ENCODE data around the gene MACROD2. TPM values are rescaled to one million over a fixed set of nuclear protein-coding genes. Genes with fewer than 3 reads are reported as not detected.

The MACROD2 gene
- total and polyA plus RNA-seq, 2 of the 4 experiments (the other 2 are of a cell fraction), result not detected

- H3K14ac ChIP-seq (replicated peaks; ENCODE audit: low read depth, low read length), result no peak overlapping the region
- H4K91ac ChIP-seq (ENCODE audit: insufficient read depth, low read depth, low read length), result no peak overlapping the region
- H3K27me3 ChIP-seq (ENCODE audit: control insufficient read depth, insufficient read depth, low read length), result no peaks in the 10 kb centered on the region
- no peak overlapping the region for H4K8ac ChIP-seq (ENCODE audit: low read depth in 2 of 2, low read length in 2 of 2)
- no peaks in the 10 kb centered on the region for H3K9me1 ChIP-seq (ENCODE audit: insufficient read depth, low read length)
- no peak overlapping the region for H3K56ac ChIP-seq (ENCODE audit: extremely low read depth, insufficient read depth, low read length)
- WGBS, 2 experiments (ENCODE audit: extremely low coverage in 2 of 2, insufficient read length in 1 of 2), result no CpG with 5 or more reads among the region's 3 CpGs
- peak; percentile 72 for DNase-seq
- no peaks in the 10 kb centered on the region for H3K4me1 ChIP-seq (ENCODE audit: control insufficient read depth, insufficient read depth, low read length)
- peak overlapping the region; percentile 3 for H2AFZ ChIP-seq (replicated peaks; ENCODE audit: low read length, poor library complexity)
- H2BK5ac ChIP-seq (ENCODE audit: low read depth, low read length, poor library complexity, severe bottlenecking), result no peak overlapping the region
- H3K36me3 ChIP-seq (ENCODE audit: control insufficient read depth, insufficient read depth, low read length), result no peaks in the 10 kb centered on the region
- TF ChIP-seq CEBPB (IDR thresholded peaks at IDR 0.05; ENCODE audit: low read depth, low read length), result no peak; the same call in 1 of the 2 replicates
- TF ChIP-seq RCOR1 (IDR thresholded peaks at IDR 0.05; ENCODE audit: insufficient replicate concordance, low read length), result no peak
- no peak for TF ChIP-seq NFE2L2 (IDR thresholded peaks at IDR 0.05; ENCODE audit: low read depth, low read length)
- TF ChIP-seq MAZ (IDR thresholded peaks at IDR 0.05; ENCODE audit: borderline replicate concordance, low read depth, low read length), result no peak
- no peak for TF ChIP-seq MAFK (IDR thresholded peaks at IDR 0.05; ENCODE audit: low read depth, low read length)
- H3K9me3 ChIP-seq (ENCODE audit: control insufficient read depth, insufficient read depth, low read length), result no peaks in the 10 kb centered on the region
- in situ Hi-C loops (cut with MboI; ENCODE audit: low sequenced_read_pairs), result no loop called here
- H4K20me1 ChIP-seq (ENCODE audit: insufficient read depth, low read length), result no peaks in the 10 kb centered on the region
- no peak overlapping the region for H2BK20ac ChIP-seq (ENCODE audit: low read depth, low read length)
- dilution Hi-C loops (cut with HindIII; ENCODE audit: low sequenced_read_pairs, unreplicated experiment), result no loop called here
- CTCF ChIA-PET, result no interaction called here
- H3K4me2 ChIP-seq (ENCODE audit: low read depth, low read length), result no peak overlapping the region
- no peak overlapping the region for H2AK5ac ChIP-seq (ENCODE audit: low read depth, low read length)
- H2AK9ac ChIP-seq (replicated peaks; ENCODE audit: low read depth, low read length, poor library complexity), result no peak overlapping the region
- intact Hi-C loops (cut with micrococcal nuclease), result no loop called here
- H3K4me3 ChIP-seq (ENCODE audit: insufficient read depth, low read depth, low read length), result no peak overlapping the region
- POLR2A ChIA-PET (ENCODE audit: unreplicated experiment), result no interaction called here
- H2BK120ac ChIP-seq (ENCODE audit: low read depth, low read length), result no peak overlapping the region
- no peak overlapping the region for H2BK15ac ChIP-seq (ENCODE audit: low read depth, low read length)
- no peak overlapping the region for H3K23ac ChIP-seq (ENCODE audit: low read depth, low read length)
- H3K4ac ChIP-seq (ENCODE audit: low read depth, low read length), result no peak overlapping the region
- H3K27ac ChIP-seq (ENCODE audit: insufficient read depth, low read length), result no peak overlapping the region
- peak; percentile 46; the same call in 1 of the 2 replicates for ATAC-seq (ENCODE audit: low read depth)
- H3K9ac ChIP-seq (ENCODE audit: low read depth, low read length), result no peak overlapping the region
- BruUV-seq (replicated peaks), result no TSS peak
- H4K5ac ChIP-seq (ENCODE audit: low read depth, low read length), result no peak overlapping the region
- no peaks in the 10 kb centered on the region for H3K79me1 ChIP-seq (ENCODE audit: low read depth in 1 of 2, low read length in 2 of 2)
- no peak overlapping the region for H3K18ac ChIP-seq (ENCODE audit: low read depth, low read length)
These were observed 293.3 kb downstream of the MACROD2 start for GRCh38 chr20:14288341-14289330.

All from IMR-90 (cell line).